Measurements from ENCODE around the gene CAPS.

CAPS gene

GRCh38 chr19:5889288-5889971, 24.6 kb upstream of the CAPS start:
- DNase-seq (ENCODE audit: low read depth), result no peak
- no peak for TF ChIP-seq CTCF (conservative IDR thresholded peaks at IDR 0.05; ENCODE audit: low read depth, low read length)
- H3K4me3 ChIP-seq (ENCODE audit: low read length), result no peak overlapping the region

GRCh38 chr19:5890099-5890498, 24.0 kb upstream of the CAPS start:
- H3K4me3 ChIP-seq (ENCODE audit: low read length), result no peak overlapping the region
- TF ChIP-seq CTCF (conservative IDR thresholded peaks at IDR 0.05; ENCODE audit: low read depth, low read length), result no peak
- DNase-seq (ENCODE audit: low read depth), result no peak

GRCh38 chr19:5891572-5891937, 22.5 kb upstream of the CAPS start:
- no peak overlapping the region for H3K4me3 ChIP-seq (ENCODE audit: low read length)
- TF ChIP-seq CTCF (conservative IDR thresholded peaks at IDR 0.05; ENCODE audit: low read depth, low read length), result no peak
- DNase-seq (ENCODE audit: low read depth), result no peak

- peak; percentile 78 for TF ChIP-seq CTCF (conservative IDR thresholded peaks at IDR 0.05; ENCODE audit: low read depth, low read length)
- DNase-seq (ENCODE audit: low read depth), result no peak
- no peak overlapping the region for H3K4me3 ChIP-seq (ENCODE audit: low read length)
Measured at GRCh38 chr19:5891938-5892771, 21.9 kb upstream of the CAPS start.

GRCh38 chr19:5892772-5893275, 21.2 kb upstream of the CAPS start:
- no peak for TF ChIP-seq CTCF (conservative IDR thresholded peaks at IDR 0.05; ENCODE audit: low read depth, low read length)
- H3K4me3 ChIP-seq (ENCODE audit: low read length), result no peak overlapping the region
- DNase-seq (ENCODE audit: low read depth), result no peak

GRCh38 chr19:5893296-5893903, 20.7 kb upstream of the CAPS start:
- DNase-seq (ENCODE audit: low read depth), result no peak
- no peak overlapping the region for H3K4me3 ChIP-seq (ENCODE audit: low read length)
- TF ChIP-seq CTCF (conservative IDR thresholded peaks at IDR 0.05; ENCODE audit: low read depth, low read length), result no peak
